K562 (cell line): ENCODE measurements around the gene PRKCE. TPM values are rescaled to one million over a fixed set of nuclear protein-coding genes. Genes with fewer than 3 reads are reported as not detected.

Experiments
- BDP1 ChIP-seq: IDR thresholded peaks from 3 replicates; pipeline ENCODE4 v1.6.1; 2011; ENCODE audit not compliant: insufficient read length, insufficient read depth
- CBX3 ChIP-seq, 2 experiments: IDR thresholded peaks; 1 replicate in 1 of 2; 2 replicates in 1 of 2; pipeline ENCODE4 v1.6.1; 2012; ENCODE audit warnings: inconsistent platforms in 2 of 2, low read length in 2 of 2, borderline replicate concordance in 1 of 2, control low read depth in 1 of 2
- GTF2F1 ChIP-seq: IDR thresholded peaks from 2 replicates; pipeline ENCODE4 v1.6.1; 2011; ENCODE audit warnings: low read depth, low read length, improper control_type of control experiment
- HCFC1 ChIP-seq: IDR thresholded peaks from 2 replicates; pipeline ENCODE4 v1.6.1; 2012; ENCODE audit warnings: low read depth, low read length, improper control_type of control experiment
- KDM5B ChIP-seq: fragments of 200-600 bp; sonication (generic); IDR thresholded peaks from 2 replicates; pipeline ENCODE4 v1.6.1; 2012; ENCODE audit warnings: low read depth, mild to moderate bottlenecking, moderate library complexity, low read length, control low read depth, inconsistent platforms; ENCODE audit not compliant: insufficient replicate concordance
- L3MBTL2 ChIP-seq: fragments of 450-650 bp; IDR thresholded peaks from 2 replicates; pipeline ENCODE4 v1.6.1; 2016; ENCODE audit warnings: mild to moderate bottlenecking, moderate library complexity
- MEIS2 ChIP-seq: fragments of 450-650 bp; IDR thresholded peaks from 2 replicates; pipeline ENCODE4 v1.6.1; 2014; ENCODE audit warnings: mild to moderate bottlenecking; ENCODE audit not compliant: partially characterized antibody
- RBFOX2 ChIP-seq: fragments of 200-400 bp; formaldehyde crosslinking; IDR thresholded peaks from 2 replicates; pipeline ENCODE4 v1.6.1; 2017; ENCODE audit warnings: low read depth, mild to moderate bottlenecking, low read length, moderate library complexity
- RBM25 ChIP-seq: fragments of 200-400 bp; formaldehyde crosslinking; IDR thresholded peaks from 2 replicates; pipeline ENCODE4 v1.6.1; 2018; ENCODE audit warnings: low read length, low read depth, moderate library complexity; ENCODE audit not compliant: severe bottlenecking
- SMARCA5 ChIP-seq: fragments of 450-650 bp; IDR thresholded peaks from 2 replicates; pipeline ENCODE4 v1.6.1; 2016
- SP1 ChIP-seq: sonication (generic); formaldehyde crosslinking; IDR thresholded peaks from 2 replicates; pipeline ENCODE4 v1.8.1; 2022; ENCODE audit warnings: mild to moderate bottlenecking, missing genetic modification reagents
- STAG1 ChIP-seq: sonication (generic); formaldehyde crosslinking; IDR thresholded peaks from 2 replicates; pipeline ENCODE4 v1.5.0; 2020; ENCODE audit warnings: missing genetic modification reagents, borderline replicate concordance
- ZNF445 ChIP-seq: fragments of 250-450 bp; sonication (Bioruptor Pico); IDR thresholded peaks from 2 replicates; pipeline ENCODE4 v1.4.0; 2020; ENCODE audit warnings: low read depth, mild to moderate bottlenecking, moderate library complexity
- polyA plus RNA-seq, 8 experiments: library from polyadenylated mRNA; depleted of rRNA in 4 of 8; stranded (reverse) in 5 of 8; unstranded in 3 of 8; fragments of >200 nt; fragmentation: Nextera tagmentation in 2 of 8; fragmentation: Illumina TruSeq in 1 of 8; extraction: Ambion mirVana in 2 of 8; extraction: Trizol in 1 of 8; gene quantifications; 2 replicates each; pipeline versions ENCODE4 v1.2.1 to v1.2.3, GENCODE V29; 2011 to 2014; ENCODE audit warnings: inconsistent platforms in 1 of 8, missing spikeins in 1 of 8
- total RNA-seq, 7 experiments: library from RNA; depleted of rRNA in 6 of 7; stranded (reverse); fragments of >200 nt in 6 of 7; fragmentation: Illumina TruSeq in 2 of 7; extraction: Trizol in 2 of 7; gene quantifications; 2 replicates each; pipeline versions ENCODE4 v1.2.1 to v1.2.3, GENCODE V29; 2011 to 2021; ENCODE audit warnings: low replicate concordance in 1 of 7
- TF ChIP-seq, protein P1 (sequence below), 2 experiments: IDR thresholded peaks; 2 replicates each; pipeline ENCODE4 v1.6.1; 2012; ENCODE audit warnings: improper control_type of control experiment in 2 of 2, low read depth in 2 of 2, low read length in 2 of 2, borderline replicate concordance in 1 of 2
- TF ChIP-seq, protein P2 (sequence below), 2 experiments: fragments of 450-650 bp in 1 of 2; sonication (generic) in 1 of 2; formaldehyde crosslinking in 1 of 2; IDR thresholded peaks; 2 replicates each; pipeline versions ENCODE4 v1.7.1 to v1.9.0; 2016 to 2022; ENCODE audit warnings: inconsistent platforms in 1 of 2, mild to moderate bottlenecking in 1 of 2, missing genetic modification reagents in 1 of 2

Gene PRKCE
- total and polyA plus RNA-seq, 9 of the 15 experiments (the other 6 are each of a cell fraction or from before 2014, with no cell fraction given) = 0.06 to 1.0 (median 0.22) TPM; not detected in 1

DNA sequence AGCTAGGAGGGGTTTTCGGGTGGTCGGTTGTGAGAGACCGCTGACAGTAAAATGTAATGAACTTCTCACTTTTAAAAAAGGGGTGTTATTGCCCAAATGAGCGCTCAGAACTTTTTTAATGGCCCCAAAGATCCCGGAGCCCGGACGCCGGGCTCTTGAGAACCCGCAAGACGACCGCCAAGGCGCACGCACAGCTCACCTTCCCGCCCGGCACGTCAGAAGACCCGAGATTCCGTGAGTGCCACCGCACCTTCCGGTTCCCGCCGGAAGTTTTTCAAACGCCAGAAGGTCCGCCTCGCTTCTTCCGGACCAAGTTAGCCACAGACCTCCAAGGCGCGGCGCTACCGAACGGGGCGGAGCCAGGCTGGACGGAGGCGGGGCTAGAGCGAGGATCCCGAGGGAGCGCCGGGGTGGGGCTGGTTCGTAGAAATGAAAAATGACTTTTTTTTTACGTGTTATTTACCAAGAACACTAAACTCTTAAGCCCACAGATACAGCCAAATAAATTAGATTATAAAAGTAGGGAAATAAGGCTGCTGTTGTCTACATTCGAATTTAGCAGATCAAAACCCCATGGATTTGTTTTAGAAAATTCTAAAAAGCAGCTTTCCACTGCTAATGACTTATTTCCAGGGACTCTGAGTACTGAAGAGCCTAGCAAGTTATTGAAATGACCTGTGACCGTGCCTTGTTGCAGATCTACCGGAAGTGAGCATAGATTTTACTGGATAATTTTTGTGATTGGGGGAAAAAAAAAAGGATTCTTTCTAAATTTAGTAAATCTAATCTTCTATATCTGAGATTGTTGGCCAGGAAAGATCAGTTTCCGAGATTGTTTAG, 40.2 kb upstream of the PRKCE start, which contains the start of gene SRBD1 (continued):
- TF ChIP-seq GTF2F1 (peak; percentile 67; the same call in 1 of the 2 replicates), SMARCA5 (no peak), HCFC1 (peak; percentile 76), MEIS2 (peak; percentile 87), KDM5B (peak; percentile 93), ZNF445 (CRISPR knock-in tag) (no peak), RBFOX2 (peak; percentile 99), L3MBTL2 (0 out of 2 replicates have a peak, but pooled peaks have one; percentile 48), BDP1 (no peak), RBM25 (no peak), STAG1 (CRISPR knock-in tag) (no peak), SP1 (peak; percentile 46; the same call in 1 of the 2 replicates), CBX3 (IDR thresholded peaks at IDR 0.05; ENCODE audit: borderline replicate concordance in 1 of 2, low read length in 2 of 2) (peak in 1 of 2 experiments; percentile 74; a peak in 1 of 3 replicates)
- TF ChIP-seq, protein P1, sequence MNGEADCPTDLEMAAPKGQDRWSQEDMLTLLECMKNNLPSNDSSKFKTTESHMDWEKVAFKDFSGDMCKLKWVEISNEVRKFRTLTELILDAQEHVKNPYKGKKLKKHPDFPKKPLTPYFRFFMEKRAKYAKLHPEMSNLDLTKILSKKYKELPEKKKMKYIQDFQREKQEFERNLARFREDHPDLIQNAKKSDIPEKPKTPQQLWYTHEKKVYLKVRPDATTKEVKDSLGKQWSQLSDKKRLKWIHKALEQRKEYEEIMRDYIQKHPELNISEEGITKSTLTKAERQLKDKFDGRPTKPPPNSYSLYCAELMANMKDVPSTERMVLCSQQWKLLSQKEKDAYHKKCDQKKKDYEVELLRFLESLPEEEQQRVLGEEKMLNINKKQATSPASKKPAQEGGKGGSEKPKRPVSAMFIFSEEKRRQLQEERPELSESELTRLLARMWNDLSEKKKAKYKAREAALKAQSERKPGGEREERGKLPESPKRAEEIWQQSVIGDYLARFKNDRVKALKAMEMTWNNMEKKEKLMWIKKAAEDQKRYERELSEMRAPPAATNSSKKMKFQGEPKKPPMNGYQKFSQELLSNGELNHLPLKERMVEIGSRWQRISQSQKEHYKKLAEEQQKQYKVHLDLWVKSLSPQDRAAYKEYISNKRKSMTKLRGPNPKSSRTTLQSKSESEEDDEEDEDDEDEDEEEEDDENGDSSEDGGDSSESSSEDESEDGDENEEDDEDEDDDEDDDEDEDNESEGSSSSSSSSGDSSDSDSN (IDR thresholded peaks at IDR 0.05; ENCODE audit: borderline replicate concordance in 1 of 2, low read depth in 2 of 2, low read length in 2 of 2) = peak in 1 of 2 experiments; percentile 77; a peak in 1 of 4 replicates
- TF ChIP-seq, protein P2, sequence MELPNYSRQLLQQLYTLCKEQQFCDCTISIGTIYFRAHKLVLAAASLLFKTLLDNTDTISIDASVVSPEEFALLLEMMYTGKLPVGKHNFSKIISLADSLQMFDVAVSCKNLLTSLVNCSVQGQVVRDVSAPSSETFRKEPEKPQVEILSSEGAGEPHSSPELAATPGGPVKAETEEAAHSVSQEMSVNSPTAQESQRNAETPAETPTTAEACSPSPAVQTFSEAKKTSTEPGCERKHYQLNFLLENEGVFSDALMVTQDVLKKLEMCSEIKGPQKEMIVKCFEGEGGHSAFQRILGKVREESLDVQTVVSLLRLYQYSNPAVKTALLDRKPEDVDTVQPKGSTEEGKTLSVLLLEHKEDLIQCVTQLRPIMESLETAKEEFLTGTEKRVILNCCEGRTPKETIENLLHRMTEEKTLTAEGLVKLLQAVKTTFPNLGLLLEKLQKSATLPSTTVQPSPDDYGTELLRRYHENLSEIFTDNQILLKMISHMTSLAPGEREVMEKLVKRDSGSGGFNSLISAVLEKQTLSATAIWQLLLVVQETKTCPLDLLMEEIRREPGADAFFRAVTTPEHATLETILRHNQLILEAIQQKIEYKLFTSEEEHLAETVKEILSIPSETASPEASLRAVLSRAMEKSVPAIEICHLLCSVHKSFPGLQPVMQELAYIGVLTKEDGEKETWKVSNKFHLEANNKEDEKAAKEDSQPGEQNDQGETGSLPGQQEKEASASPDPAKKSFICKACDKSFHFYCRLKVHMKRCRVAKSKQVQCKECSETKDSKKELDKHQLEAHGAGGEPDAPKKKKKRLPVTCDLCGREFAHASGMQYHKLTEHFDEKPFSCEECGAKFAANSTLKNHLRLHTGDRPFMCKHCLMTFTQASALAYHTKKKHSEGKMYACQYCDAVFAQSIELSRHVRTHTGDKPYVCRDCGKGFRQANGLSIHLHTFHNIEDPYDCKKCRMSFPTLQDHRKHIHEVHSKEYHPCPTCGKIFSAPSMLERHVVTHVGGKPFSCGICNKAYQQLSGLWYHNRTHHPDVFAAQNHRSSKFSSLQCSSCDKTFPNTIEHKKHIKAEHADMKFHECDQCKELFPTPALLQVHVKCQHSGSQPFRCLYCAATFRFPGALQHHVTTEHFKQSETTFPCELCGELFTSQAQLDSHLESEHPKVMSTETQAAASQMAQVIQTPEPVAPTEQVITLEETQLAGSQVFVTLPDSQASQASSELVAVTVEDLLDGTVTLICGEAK (IDR thresholded peaks at IDR 0.05) = peak; percentile 98
- TF ChIP-seq, protein P2 (CRISPR knock-in tag; IDR thresholded peaks at IDR 0.05) = no peak
